B cell (primary cell): ENCODE results near the gene SMPDL3B. TPM values are rescaled to one million over a fixed set of nuclear protein-coding genes. Genes with fewer than 3 reads are reported as not detected.

Experiments used
- ATAC-seq: fragments of 200-7000 bp; cut with Tn5 transposase; one replicate; pipeline ENCODE4 v1.10.0; 2021; ENCODE audit warnings: low read depth, mild to moderate bottlenecking, moderate number of reproducible peaks, moderate library complexity
- CTCF ChIA-PET: fragments of 350-600 bp; sonication (Branson Sonifier 250); formaldehyde crosslinking; loops from one replicate; lab custom pipeline; 2021; ENCODE audit warnings: antibody characterized with exemption, inconsistent platforms; lab: Charles Lee
- POLR2A ChIA-PET: fragments of 350-600 bp; sonication (Branson Sonifier 250); formaldehyde crosslinking; loops from one replicate; lab custom pipeline; 2021; ENCODE audit warnings: antibody characterized with exemption; lab: Charles Lee
- DNase-seq: peaks from one replicate; pipeline ENCODE4 v3.0.0; 2013
- H2AFZ ChIP-seq: 2 replicates; pipeline ENCODE4 v1.6.1; 2012; ENCODE audit warnings: mild to moderate bottlenecking, low read depth, low read length; ENCODE audit not compliant: insufficient read depth, poor library complexity, severe bottlenecking
- H3K27ac ChIP-seq, 2 donors: 1 replicate in 1 of 2; 2 replicates in 1 of 2; pipeline ENCODE4 v1.5.1; 2012 to 2013; ENCODE audit warnings: low read length in 2 of 2, mild to moderate bottlenecking in 2 of 2, moderate library complexity in 1 of 2
- H3K27me3 ChIP-seq, 4 experiments: fragments of 200-600 bp in 1 of 4; sonication (generic) in 1 of 4; replicated peaks in 1 of 4; 1 replicate in 2 of 4; 2 replicates in 2 of 4; pipeline versions ENCODE4 v1.6.1 to v1.7.0; 2013 to 2016; ENCODE audit warnings: low read length in 3 of 4, mild to moderate bottlenecking in 2 of 4, mixed read lengths in 1 of 4, moderate library complexity in 1 of 4; ENCODE audit not compliant: insufficient read depth in 4 of 4, control insufficient read depth in 3 of 4; ENCODE audit errors: control extremely low read depth in 1 of 4
- H3K36me3 ChIP-seq, 2 experiments: replicated peaks in 1 of 2; 1 replicate in 1 of 2; 2 replicates in 1 of 2; pipeline versions ENCODE4 v1.6.1 to v1.7.1; 2013; ENCODE audit warnings: low read length in 1 of 2; ENCODE audit not compliant: insufficient read depth in 2 of 2, control insufficient read depth in 1 of 2; ENCODE audit errors: control extremely low read depth in 1 of 2, extremely low read depth in 1 of 2
- H3K4me1 ChIP-seq, 2 donors: fragments of 200-600 bp in 1 of 2; sonication (generic) in 1 of 2; 1 replicate in 1 of 2; 2 replicates in 1 of 2; pipeline versions ENCODE4 v1.5.1 to v1.6.1; 2013 to 2017; ENCODE audit warnings: low read length in 2 of 2; ENCODE audit not compliant: control insufficient read depth in 2 of 2, insufficient read depth in 2 of 2
- H3K4me2 ChIP-seq: replicated peaks from 2 replicates; pipeline ENCODE3; 2012; ENCODE audit warnings: mild to moderate bottlenecking, low read depth, low read length; ENCODE audit not compliant: poor library complexity, severe bottlenecking
- H3K4me3 ChIP-seq, 5 experiments: fragments of 200-600 bp in 1 of 5; sonication (generic) in 1 of 5; 1 replicate in 3 of 5; 2 replicates in 2 of 5; pipeline versions ENCODE4 v1.5.1 to v1.7.0; 2011 to 2016; ENCODE audit warnings: low read length in 4 of 5, mild to moderate bottlenecking in 4 of 5, low read depth in 2 of 5, control low read depth in 1 of 5, moderate library complexity in 1 of 5; ENCODE audit not compliant: insufficient read depth in 1 of 5; ENCODE audit errors: control extremely low read depth in 1 of 5, extremely low read depth in 1 of 5
- H3K79me2 ChIP-seq: fragments of 200-600 bp; sonication (generic); one replicate; pipeline ENCODE4 v1.6.0; 2016; ENCODE audit warnings: low read length; ENCODE audit not compliant: control insufficient read depth, insufficient read depth
- H3K9ac ChIP-seq: fragments of 200-600 bp; sonication (generic); 2 replicates; pipeline ENCODE4 v1.6.1; 2017; ENCODE audit warnings: mild to moderate bottlenecking, low read length, moderate library complexity
- H3K9me3 ChIP-seq, 3 donors: one replicate each; pipeline versions ENCODE4 v1.6.1 to v1.7.1; 2013; ENCODE audit warnings: low read length in 2 of 3; ENCODE audit not compliant: control insufficient read depth in 2 of 3, insufficient read depth in 1 of 3; ENCODE audit errors: control extremely low read depth in 1 of 3
- H4K20me1 ChIP-seq: 2 replicates; pipeline ENCODE4 v1.6.0; 2012; ENCODE audit warnings: mild to moderate bottlenecking, low read length; ENCODE audit not compliant: insufficient read depth, control insufficient read depth, poor library complexity, severe bottlenecking
- H3K27ac Mint-ChIP-seq: one replicate; pipeline ENCODE4 v1.8.0; 2021; ENCODE audit warnings: mixed read lengths
- H3K27me3 Mint-ChIP-seq: one replicate; pipeline ENCODE4 v1.8.0; 2021; ENCODE audit warnings: mixed read lengths
- H3K4me1 Mint-ChIP-seq: one replicate; pipeline ENCODE4 v1.8.0; 2021; ENCODE audit warnings: mixed read lengths
- H3K4me3 Mint-ChIP-seq: one replicate; pipeline ENCODE4 v1.8.0; 2021; ENCODE audit warnings: mixed read lengths
- H3K9me3 Mint-ChIP-seq: one replicate; pipeline ENCODE4 v1.8.0; 2022; ENCODE audit warnings: mixed read lengths; ENCODE audit not compliant: insufficient read depth
- EZH2 ChIP-seq: IDR thresholded peaks from 2 replicates; pipeline ENCODE4 v1.6.1; 2012; ENCODE audit warnings: borderline replicate concordance, low read depth, mild to moderate bottlenecking, moderate library complexity, low read length; ENCODE audit not compliant: insufficient read depth, poor library complexity, severe bottlenecking
- WGBS: methylation state at CpG from one replicate; pipeline ENCODE4 v1.1.5; 2013; ENCODE audit warnings: missing lambda C conversion rate; ENCODE audit not compliant: insufficient coverage; 5-methylcytosine and 5-hydroxymethylcytosine counted together
- intact Hi-C: fragments of 100-400 bp; cut with micrococcal nuclease; formaldehyde crosslinking; loops from one replicate; pipeline ENCODE4 v1.10.0; 2022
- polyA plus RNA-seq: library from polyadenylated mRNA; depleted of rRNA; stranded (reverse); fragments of >200 nt; gene quantifications from 2 replicates; pipeline ENCODE4 v1.2.3, GENCODE V29; 2012
- total RNA-seq, 2 donors: library from RNA; stranded (reverse); fragments of 120-200 nt in 1 of 2; gene quantifications; 1 replicate in 1 of 2; 2 replicates in 1 of 2; pipeline versions ENCODE4 v1.2.3 to v1.2.4, GENCODE V29; 2013 to 2022
- TF ChIP-seq, protein P1 (sequence below): fragments of 200-600 bp; IDR thresholded peaks from one replicate; pipeline ENCODE4 v1.8.0; 2022; ENCODE audit warnings: antibody characterized with exemption, mild to moderate bottlenecking

Gene SMPDL3B
- total and polyA plus RNA-seq, 2 donors (not counting 1 experiment from before 2014, with no cell fraction given) = 0.22 TPM; not detected in 1

DNA sequence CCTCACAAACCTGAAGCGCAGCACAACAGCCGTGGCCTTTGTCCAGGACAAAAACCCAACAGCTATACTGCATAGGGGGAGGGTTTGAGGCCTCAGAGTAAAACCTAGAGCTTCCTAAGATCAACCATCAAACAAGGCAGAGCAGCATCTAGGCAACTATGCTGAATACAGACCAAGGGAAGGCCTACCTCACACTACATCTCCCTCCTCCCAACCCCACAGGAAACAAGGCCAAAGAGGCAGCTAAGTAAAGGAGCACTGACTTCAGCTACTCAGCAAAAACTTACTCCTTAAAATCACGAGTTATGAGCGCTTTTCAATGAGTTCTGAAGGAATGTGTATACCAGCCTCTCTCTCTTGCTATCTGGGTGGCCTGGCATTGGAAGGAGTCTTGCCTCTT is 37.3 kb downstream of the SMPDL3B start:
- H3K4me2 ChIP-seq = no peak overlapping the region
- no peak overlapping the region for H3K4me3 ChIP-seq
- H3K27me3 ChIP-seq = no peaks in the 10 kb centered on the region
- no peak overlapping the region for H3K9ac ChIP-seq
- no peaks in the 10 kb centered on the region for H3K27me3 Mint-ChIP-seq
- H3K4me1 ChIP-seq = no peaks in the 10 kb centered on the region
- H3K4me3 Mint-ChIP-seq = no peak overlapping the region
- CTCF ChIA-PET = interaction anchor here (1.0 to 2.7 kb wide), 3 partner anchors 8 to 116 kb away, joined by 4 to 15 read pairs (median 5); no protein-coding TSS in a partner anchor
- H3K9me3 Mint-ChIP-seq = no peaks in the 10 kb centered on the region
- 100% methylated on average over 2 of the region's 4 CpGs for WGBS
- intact Hi-C loops = no loop called here
- H4K20me1 ChIP-seq = no peaks in the 10 kb centered on the region
- no peaks in the 10 kb centered on the region for H3K9me3 ChIP-seq
- H3K79me2 ChIP-seq = no peaks in the 10 kb centered on the region
- H3K27ac Mint-ChIP-seq = no peak overlapping the region
- no peak overlapping the region for H2AFZ ChIP-seq
- POLR2A ChIA-PET = interaction anchor here (0.6 kb wide), 1 partner anchor 308 kb away, joined by 6 read pairs; no protein-coding TSS in a partner anchor
- H3K36me3 ChIP-seq = peaks cover 0 to 57% of the 10 kb centered on the region in 2 experiments
- H3K27ac ChIP-seq = no peak overlapping the region
- ATAC-seq (no peak), DNase-seq (no peak)
- H3K4me1 Mint-ChIP-seq = peaks cover 9% of the 10 kb centered on the region
- TF ChIP-seq EZH2 = no peak
- TF ChIP-seq, protein P1, sequence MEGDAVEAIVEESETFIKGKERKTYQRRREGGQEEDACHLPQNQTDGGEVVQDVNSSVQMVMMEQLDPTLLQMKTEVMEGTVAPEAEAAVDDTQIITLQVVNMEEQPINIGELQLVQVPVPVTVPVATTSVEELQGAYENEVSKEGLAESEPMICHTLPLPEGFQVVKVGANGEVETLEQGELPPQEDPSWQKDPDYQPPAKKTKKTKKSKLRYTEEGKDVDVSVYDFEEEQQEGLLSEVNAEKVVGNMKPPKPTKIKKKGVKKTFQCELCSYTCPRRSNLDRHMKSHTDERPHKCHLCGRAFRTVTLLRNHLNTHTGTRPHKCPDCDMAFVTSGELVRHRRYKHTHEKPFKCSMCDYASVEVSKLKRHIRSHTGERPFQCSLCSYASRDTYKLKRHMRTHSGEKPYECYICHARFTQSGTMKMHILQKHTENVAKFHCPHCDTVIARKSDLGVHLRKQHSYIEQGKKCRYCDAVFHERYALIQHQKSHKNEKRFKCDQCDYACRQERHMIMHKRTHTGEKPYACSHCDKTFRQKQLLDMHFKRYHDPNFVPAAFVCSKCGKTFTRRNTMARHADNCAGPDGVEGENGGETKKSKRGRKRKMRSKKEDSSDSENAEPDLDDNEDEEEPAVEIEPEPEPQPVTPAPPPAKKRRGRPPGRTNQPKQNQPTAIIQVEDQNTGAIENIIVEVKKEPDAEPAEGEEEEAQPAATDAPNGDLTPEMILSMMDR = no peak

DNA sequence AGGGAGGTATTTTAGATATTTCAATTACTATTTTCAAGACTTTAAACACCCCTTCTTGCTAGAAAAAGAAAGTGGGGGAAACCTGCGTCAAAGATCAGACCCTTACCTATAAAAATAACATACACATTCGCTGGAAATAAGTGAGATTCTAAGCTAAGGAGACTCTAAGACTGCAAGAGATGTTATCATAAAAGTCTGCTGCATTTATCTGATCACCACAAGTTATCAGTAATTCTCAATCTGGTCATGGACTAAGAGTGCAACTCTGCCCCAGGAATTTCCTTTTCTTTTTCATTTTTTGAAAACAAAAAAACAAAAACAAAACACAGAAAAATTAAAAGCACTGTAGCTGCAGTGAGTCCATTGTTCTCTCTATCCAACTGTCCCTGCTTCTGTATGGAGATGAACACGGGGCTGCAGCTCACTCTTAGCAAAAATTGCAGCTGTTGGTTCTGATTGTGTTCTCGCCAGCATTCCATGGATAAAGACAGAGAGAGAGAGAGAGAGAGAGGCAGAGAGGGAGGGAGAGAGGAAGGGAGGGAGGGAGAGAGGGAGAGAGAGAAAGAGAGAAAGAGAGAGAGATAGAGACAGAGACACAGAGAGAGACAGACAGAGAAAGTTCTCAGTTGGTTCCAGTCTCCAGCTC is 39.1 kb downstream of the SMPDL3B start:
- peaks cover 0 to 42% of the 10 kb centered on the region in 2 experiments for H3K36me3 ChIP-seq
- CTCF ChIA-PET = interaction anchor here (0.5 to 2.6 kb wide), 3 partner anchors 33 to 325 kb away, joined by 3 to 17 read pairs (median 6); no protein-coding TSS in a partner anchor
- H3K79me2 ChIP-seq = no peaks in the 10 kb centered on the region
- no peaks in the 10 kb centered on the region for H3K27me3 ChIP-seq
- Mint-ChIP-seq H3K4me1 (peaks cover 7% of the 10 kb centered on the region), H3K9me3 (no peaks in the 10 kb centered on the region), H3K4me3 (no peak overlapping the region), H3K27me3 (no peaks in the 10 kb centered on the region), H3K27ac (no peak overlapping the region)
- POLR2A ChIA-PET = no interaction called here
- DNase-seq (no peak), ATAC-seq (no peak)
- no peak overlapping the region for H3K27ac ChIP-seq
- WGBS = 100% methylated on average over 2 of the region's 4 CpGs
- no peak overlapping the region for H3K9ac ChIP-seq
- TF ChIP-seq, protein P1 = no peak
- no peak for TF ChIP-seq EZH2
- H3K9me3 ChIP-seq = no peaks in the 10 kb centered on the region
- no peak overlapping the region for H3K4me2 ChIP-seq
- intact Hi-C loops = no loop called here
- H3K4me1 ChIP-seq = peaks cover 0 to under 1% of the 10 kb centered on the region in 2 donors
- no peaks in the 10 kb centered on the region for H4K20me1 ChIP-seq
- no peak overlapping the region for H2AFZ ChIP-seq
- no peak overlapping the region for H3K4me3 ChIP-seq
